ENCODE results near the gene SIGLEC1.

Gene SIGLEC1

GRCh38 chr20:3734111-3734843 is 21.9 kb upstream of the SIGLEC1 start:
- H3K4me1 ChIP-seq (ENCODE audit: control insufficient read depth, insufficient read depth, low read length): peaks cover 3% of the 10 kb centered on the region; the same call in 1 of the 2 replicates
- no CpG with 5 or more reads among the region's 12 CpGs for WGBS (ENCODE audit: insufficient coverage, insufficient read length)
- DNase-seq (ENCODE audit: low read depth, low spot score): no peak

DNA sequence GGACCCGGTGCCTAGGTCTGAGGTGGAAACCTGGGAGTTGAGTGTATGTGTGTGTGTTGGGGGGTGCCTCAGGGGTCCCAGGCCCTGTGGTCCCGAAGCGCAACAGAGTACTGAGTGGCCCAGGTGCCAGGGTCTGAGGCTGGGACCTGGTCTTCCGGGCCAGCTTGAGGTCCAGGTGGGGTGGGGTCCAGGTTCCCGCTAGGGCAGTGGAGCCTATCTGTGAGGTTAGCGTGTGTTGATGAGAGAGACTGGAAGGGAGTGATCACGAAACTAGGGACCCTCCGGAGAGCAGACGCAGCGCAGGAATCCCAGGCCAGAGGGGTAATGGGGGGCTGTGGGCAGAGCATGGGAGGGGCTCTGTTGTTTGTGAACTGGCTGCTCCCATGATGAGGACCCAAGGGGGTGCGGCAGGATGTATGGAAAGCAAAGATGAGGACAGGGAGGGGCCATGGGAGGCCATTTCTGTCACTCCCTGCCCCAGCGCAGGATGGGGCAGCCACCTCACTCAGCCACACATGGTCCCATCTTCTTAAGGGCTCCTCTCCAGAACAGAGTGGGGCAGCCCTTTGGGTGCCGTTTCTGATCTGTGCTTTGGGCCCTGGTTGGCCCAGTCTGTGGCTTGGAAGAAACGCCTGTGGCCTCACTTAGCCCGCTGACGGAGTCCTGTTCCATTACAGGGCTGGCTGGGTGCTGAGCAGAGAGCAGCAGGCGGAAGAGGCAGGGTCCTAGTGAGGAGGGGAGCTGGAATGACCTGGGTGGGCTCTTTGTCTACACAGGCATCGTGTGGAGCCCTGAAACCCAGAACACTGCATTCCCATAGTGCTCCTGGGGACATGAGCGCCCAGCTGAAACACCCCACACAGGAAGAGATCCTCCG is 21.0 kb upstream of the SIGLEC1 start:
- no peak for DNase-seq (ENCODE audit: low read depth, low spot score)
- Histone ChIP-seq H3K9me3 (ENCODE audit: control insufficient read depth, insufficient read depth, low read length) (no peaks in the 10 kb centered on the region), H3K27ac (ENCODE audit: low read length) (no peak overlapping the region), H3K27me3 (ENCODE audit: control insufficient read depth, insufficient read depth, low read length) (no peaks in the 10 kb centered on the region; the same call in 1 of the 2 replicates), H3K36me3 (ENCODE audit: control insufficient read depth, insufficient read depth, low read length) (no peaks in the 10 kb centered on the region; the same call in 1 of the 2 replicates), H3K4me3 (ENCODE audit: low read length) (no peak overlapping the region; the same call in 1 of the 2 replicates), H3K4me1 (ENCODE audit: control insufficient read depth, insufficient read depth, low read length) (peaks cover 3% of the 10 kb centered on the region; the same call in 1 of the 2 replicates)
- no CpG with 5 or more reads among the region's 20 CpGs for WGBS (ENCODE audit: insufficient coverage, insufficient read length)

More at GRCh38 chr20:3734111-3734843, 21.9 kb upstream of the SIGLEC1 start:
- Histone ChIP-seq H3K4me3 (ENCODE audit: low read length) (no peak overlapping the region), H3K9me3 (ENCODE audit: control insufficient read depth, insufficient read depth, low read length) (no peaks in the 10 kb centered on the region), H3K36me3 (ENCODE audit: control insufficient read depth, insufficient read depth, low read length) (no peaks in the 10 kb centered on the region; the same call in 1 of the 2 replicates), H3K27ac (ENCODE audit: low read length) (no peak overlapping the region), H3K27me3 (ENCODE audit: control insufficient read depth, insufficient read depth, low read length) (no peaks in the 10 kb centered on the region; the same call in 1 of the 2 replicates)

- H3K27me3 ChIP-seq (ENCODE audit: control insufficient read depth, insufficient read depth, low read length): no peaks in the 10 kb centered on the region; the same call in 1 of the 2 replicates
- no peaks in the 10 kb centered on the region for H3K9me3 ChIP-seq (ENCODE audit: control insufficient read depth, insufficient read depth, low read length)
- WGBS (ENCODE audit: insufficient coverage, insufficient read length): no CpG with 5 or more reads among the region's 67 CpGs
- DNase-seq (ENCODE audit: low read depth, low spot score): no peak
- no peak within 1 kb of the TSS for H3K27ac ChIP-seq (ENCODE audit: low read length)
- H3K4me3 ChIP-seq (ENCODE audit: low read length): peak within 1 kb of the TSS; percentile 43; the same call in 1 of the 2 replicates
- no peaks in the 10 kb centered on the region; the same call in 1 of the 2 replicates for H3K36me3 ChIP-seq (ENCODE audit: control insufficient read depth, insufficient read depth, low read length)
- H3K4me1 ChIP-seq (ENCODE audit: control insufficient read depth, insufficient read depth, low read length): peaks cover 3% of the 10 kb centered on the region; the same call in 1 of the 2 replicates
Observed at GRCh38 chr20:3732327-3733118, 20.1 kb upstream of the SIGLEC1 start, which contains the start of gene HSPA12B. Gene HSPA12B, plus strand, starts transcription at chr20:3732685. Its CDS starts 5,990 bp downstream, at chr20:3738675.

DNA sequence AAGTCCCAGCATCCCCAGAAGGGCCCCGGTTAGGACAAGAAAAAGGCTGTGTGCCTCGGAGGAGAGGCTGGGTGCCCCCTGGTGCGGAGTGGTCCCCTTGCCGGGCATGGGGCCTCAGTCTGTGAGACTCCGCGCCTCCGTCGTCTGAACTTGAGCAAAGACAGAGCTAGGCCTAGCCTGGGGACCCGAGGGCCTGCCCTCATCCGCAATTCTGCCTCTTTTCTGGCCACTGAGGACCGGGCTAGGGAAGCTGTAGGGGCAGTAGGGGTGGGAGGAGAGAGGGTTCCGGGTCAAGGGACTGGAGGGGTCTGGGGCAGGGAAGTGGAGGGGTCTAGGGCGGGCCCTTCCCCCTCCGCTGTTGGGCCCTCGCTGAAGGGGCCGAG is 19.5 kb upstream of the SIGLEC1 start:
- Histone ChIP-seq H3K36me3 (ENCODE audit: control insufficient read depth, insufficient read depth, low read length) (no peaks in the 10 kb centered on the region; the same call in 1 of the 2 replicates), H3K4me1 (ENCODE audit: control insufficient read depth, insufficient read depth, low read length) (peaks cover 3% of the 10 kb centered on the region; the same call in 1 of the 2 replicates), H3K27me3 (ENCODE audit: control insufficient read depth, insufficient read depth, low read length) (no peaks in the 10 kb centered on the region; the same call in 1 of the 2 replicates), H3K9me3 (ENCODE audit: control insufficient read depth, insufficient read depth, low read length) (no peaks in the 10 kb centered on the region), H3K27ac (ENCODE audit: low read length) (no peak overlapping the region), H3K4me3 (ENCODE audit: low read length) (no peak overlapping the region)
- no CpG with 5 or more reads among the region's 16 CpGs for WGBS (ENCODE audit: insufficient coverage, insufficient read length)
- DNase-seq (ENCODE audit: low read depth, low spot score): no peak

DNA sequence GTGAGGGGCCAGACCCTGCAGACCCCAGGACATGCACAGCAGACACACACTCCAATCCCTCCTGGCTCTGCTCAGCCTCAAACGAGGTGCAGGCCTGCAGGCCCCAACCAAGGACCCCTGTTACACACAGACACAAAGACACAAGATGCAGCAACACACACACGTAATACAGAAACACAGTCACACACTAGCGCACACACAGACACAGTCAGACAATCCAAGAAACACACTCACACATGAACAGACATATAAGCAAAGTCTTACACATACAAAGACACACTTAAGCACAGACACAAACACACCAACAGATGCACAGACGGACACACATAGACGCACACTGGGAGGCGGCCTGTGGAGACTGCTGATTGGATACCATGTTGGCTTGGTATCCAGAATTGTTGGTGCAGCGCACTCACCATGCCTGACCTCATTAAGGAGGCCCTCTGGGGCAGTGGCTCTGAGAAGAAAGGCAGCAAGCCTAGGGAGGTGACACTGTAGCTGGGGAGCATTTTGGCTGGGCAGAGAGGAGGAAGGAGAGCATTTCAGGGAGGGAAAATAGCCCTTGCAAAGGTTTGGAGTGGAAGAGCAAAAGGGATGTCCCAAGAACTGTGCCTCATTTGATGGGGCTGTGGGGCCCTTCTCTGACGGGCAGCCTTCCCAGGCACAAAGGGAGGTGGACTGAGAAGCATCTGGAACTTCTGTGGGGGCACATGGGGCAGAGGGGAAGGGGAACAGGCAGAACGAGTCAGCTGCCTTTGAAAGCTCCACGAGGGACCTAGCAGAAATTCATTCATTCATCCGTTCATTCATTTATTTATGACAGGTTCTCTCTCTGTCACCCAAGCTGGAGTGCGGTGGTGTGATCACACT is 18.6 kb upstream of the SIGLEC1 start:
- no peak for DNase-seq (ENCODE audit: low read depth, low spot score)
- no peak overlapping the region for H3K27ac ChIP-seq (ENCODE audit: low read length)
- WGBS (ENCODE audit: insufficient coverage, insufficient read length): no CpG with 5 or more reads among the region's 12 CpGs
- H3K4me1 ChIP-seq (ENCODE audit: control insufficient read depth, insufficient read depth, low read length): peaks cover 3% of the 10 kb centered on the region; the same call in 1 of the 2 replicates
- no peak overlapping the region for H3K4me3 ChIP-seq (ENCODE audit: low read length)
- no peaks in the 10 kb centered on the region for H3K9me3 ChIP-seq (ENCODE audit: control insufficient read depth, insufficient read depth, low read length)
- H3K36me3 ChIP-seq (ENCODE audit: control insufficient read depth, insufficient read depth, low read length): no peaks in the 10 kb centered on the region; the same call in 1 of the 2 replicates
- H3K27me3 ChIP-seq (ENCODE audit: control insufficient read depth, insufficient read depth, low read length): no peaks in the 10 kb centered on the region; the same call in 1 of the 2 replicates

- Histone ChIP-seq H3K4me3 (ENCODE audit: low read length) (no peak overlapping the region), H3K36me3 (ENCODE audit: control insufficient read depth, insufficient read depth, low read length) (no peaks in the 10 kb centered on the region; the same call in 1 of the 2 replicates), H3K4me1 (ENCODE audit: control insufficient read depth, insufficient read depth, low read length) (peaks cover 3% of the 10 kb centered on the region; the same call in 1 of the 2 replicates), H3K27me3 (ENCODE audit: control insufficient read depth, insufficient read depth, low read length) (no peaks in the 10 kb centered on the region; the same call in 1 of the 2 replicates), H3K9me3 (ENCODE audit: control insufficient read depth, insufficient read depth, low read length) (no peaks in the 10 kb centered on the region), H3K27ac (ENCODE audit: low read length) (no peak overlapping the region)
- DNase-seq (ENCODE audit: low read depth, low spot score): no peak
- no CpG with 5 or more reads among the region's 8 CpGs for WGBS (ENCODE audit: insufficient coverage, insufficient read length)
Observed at GRCh38 chr20:3729811-3730540, 17.6 kb upstream of the SIGLEC1 start.

DNA sequence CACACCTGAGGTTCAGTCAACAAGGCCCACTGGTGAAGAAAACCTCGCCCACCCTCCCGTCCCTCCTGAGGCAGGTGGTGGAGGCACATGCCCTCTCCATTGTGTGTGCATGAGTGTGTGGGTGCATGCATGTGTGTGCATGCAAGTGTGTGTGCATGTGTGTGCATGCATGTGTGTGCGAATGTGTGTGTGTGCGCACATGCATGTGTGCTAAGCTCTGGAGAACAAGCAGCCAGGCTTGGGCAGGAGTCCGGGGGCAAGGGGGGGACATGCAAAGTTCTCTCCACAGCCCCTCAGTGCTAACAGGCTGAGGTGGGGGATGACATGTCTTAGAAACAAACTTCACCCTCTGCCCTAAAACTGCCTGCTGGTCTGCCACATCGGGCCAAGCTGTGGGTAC is 17.0 kb upstream of the SIGLEC1 start:
- no peak for DNase-seq (ENCODE audit: low read depth, low spot score)
- no CpG with 5 or more reads among the region's 6 CpGs for WGBS (ENCODE audit: insufficient coverage, insufficient read length)

GRCh38 chr20:3728876-3729275 is 16.5 kb upstream of the SIGLEC1 start:
- Histone ChIP-seq H3K27me3 (ENCODE audit: control insufficient read depth, insufficient read depth, low read length) (no peaks in the 10 kb centered on the region; the same call in 1 of the 2 replicates), H3K4me3 (ENCODE audit: low read length) (no peak overlapping the region), H3K9me3 (ENCODE audit: control insufficient read depth, insufficient read depth, low read length) (no peaks in the 10 kb centered on the region), H3K4me1 (ENCODE audit: control insufficient read depth, insufficient read depth, low read length) (peaks cover 3% of the 10 kb centered on the region; the same call in 1 of the 2 replicates), H3K27ac (ENCODE audit: low read length) (no peak overlapping the region), H3K36me3 (ENCODE audit: control insufficient read depth, insufficient read depth, low read length) (no peaks in the 10 kb centered on the region; the same call in 1 of the 2 replicates)
- DNase-seq (ENCODE audit: low read depth, low spot score): no peak
- no CpG with 5 or more reads among the region's 3 CpGs for WGBS (ENCODE audit: insufficient coverage, insufficient read length)

More for the DNA sequence above, 17.0 kb upstream of the SIGLEC1 start:
- H3K4me1 ChIP-seq (ENCODE audit: control insufficient read depth, insufficient read depth, low read length): peaks cover 3% of the 10 kb centered on the region; the same call in 1 of the 2 replicates
- no peaks in the 10 kb centered on the region; the same call in 1 of the 2 replicates for H3K36me3 ChIP-seq (ENCODE audit: control insufficient read depth, insufficient read depth, low read length)
- H3K9me3 ChIP-seq (ENCODE audit: control insufficient read depth, insufficient read depth, low read length): no peaks in the 10 kb centered on the region
- H3K4me3 ChIP-seq (ENCODE audit: low read length): no peak overlapping the region
- H3K27ac ChIP-seq (ENCODE audit: low read length): no peak overlapping the region
- H3K27me3 ChIP-seq (ENCODE audit: control insufficient read depth, insufficient read depth, low read length): no peaks in the 10 kb centered on the region; the same call in 1 of the 2 replicates

Measured in iPS DF 6.9 (cell line).